ENCODE measurements around the gene AXIN2.
"Not testable (repeated sequence)": the region's sequence is repeated elsewhere in the genome, so short reads cannot be mapped to it uniquely, and the experiment has no call there.

The AXIN2 gene

DNA sequence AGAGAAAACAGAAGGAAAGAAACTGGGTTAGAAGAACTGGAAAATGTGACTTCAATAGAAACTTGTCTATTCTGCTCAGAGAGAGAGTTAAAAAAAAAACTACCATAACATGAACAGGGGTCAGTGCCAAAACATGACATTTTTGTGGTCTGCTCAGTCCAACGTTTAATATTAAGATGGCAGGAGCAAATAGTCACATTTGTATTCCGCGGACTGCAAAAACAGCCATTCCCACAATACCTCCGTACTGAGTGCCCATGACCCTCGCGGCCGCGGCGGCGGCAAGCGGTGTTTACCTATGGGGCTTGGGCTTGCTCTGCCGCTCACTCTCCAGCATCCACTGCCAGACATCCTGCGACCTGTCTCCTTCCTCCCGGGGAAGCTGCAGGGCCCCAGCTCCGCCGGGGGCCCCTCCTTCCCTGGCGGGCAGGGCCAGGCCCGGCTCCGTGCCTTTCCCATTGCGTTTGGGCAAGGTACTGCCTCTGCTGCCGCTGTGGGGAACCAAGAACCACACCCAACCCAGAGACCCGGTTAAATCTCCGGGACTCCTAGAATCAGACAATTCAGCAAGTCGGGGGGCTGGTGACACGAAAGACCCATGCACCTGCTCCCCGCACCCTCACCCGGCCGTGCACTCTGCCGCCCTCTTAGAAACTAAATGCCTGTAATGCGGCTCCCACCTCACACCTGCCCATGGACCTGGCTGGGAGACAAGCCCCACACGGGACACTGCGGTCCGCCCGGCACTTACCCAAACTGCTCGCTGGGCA lies 24.7 kb downstream of the AXIN2 start:
- no peak for DNase-seq

DNA sequence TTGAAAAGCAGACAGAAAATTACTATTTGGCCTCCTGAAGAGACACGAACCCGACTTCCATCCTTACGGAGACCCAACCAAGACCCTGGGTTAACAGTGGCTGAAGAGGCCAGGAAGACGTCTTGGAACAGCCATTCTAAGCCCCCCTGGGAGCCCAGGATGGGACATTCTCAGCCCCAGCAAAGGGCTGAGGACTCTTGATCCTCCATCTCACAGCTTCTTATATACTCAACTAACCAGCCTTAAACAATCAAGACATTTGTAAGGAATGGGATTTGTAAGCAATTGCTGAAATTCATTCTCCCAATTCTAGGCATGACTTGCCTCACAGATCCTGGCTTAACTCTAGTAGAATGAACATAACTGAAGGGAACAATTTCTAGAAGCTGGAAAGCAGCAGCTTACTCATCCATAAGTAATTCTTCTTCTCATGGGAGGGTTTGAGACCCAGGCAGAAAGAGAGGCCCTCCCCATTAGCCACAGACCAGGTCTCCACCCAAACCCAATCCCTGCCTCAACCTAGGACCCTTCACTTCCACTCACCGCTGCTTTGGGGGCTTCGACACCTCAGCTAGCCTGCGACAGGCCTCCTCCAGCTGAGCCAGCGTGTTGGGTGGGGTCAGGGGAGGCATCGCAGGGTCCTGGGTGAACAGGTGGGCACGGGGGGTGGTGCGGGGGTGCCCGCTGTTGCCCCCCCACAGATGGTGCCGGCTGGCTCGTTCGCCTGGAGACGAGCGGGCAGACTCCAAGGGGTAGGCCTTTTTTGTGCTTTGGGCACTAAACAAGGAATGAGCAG lies 25.5 kb downstream of the AXIN2 start:
- DNase-seq, result no peak

DNA sequence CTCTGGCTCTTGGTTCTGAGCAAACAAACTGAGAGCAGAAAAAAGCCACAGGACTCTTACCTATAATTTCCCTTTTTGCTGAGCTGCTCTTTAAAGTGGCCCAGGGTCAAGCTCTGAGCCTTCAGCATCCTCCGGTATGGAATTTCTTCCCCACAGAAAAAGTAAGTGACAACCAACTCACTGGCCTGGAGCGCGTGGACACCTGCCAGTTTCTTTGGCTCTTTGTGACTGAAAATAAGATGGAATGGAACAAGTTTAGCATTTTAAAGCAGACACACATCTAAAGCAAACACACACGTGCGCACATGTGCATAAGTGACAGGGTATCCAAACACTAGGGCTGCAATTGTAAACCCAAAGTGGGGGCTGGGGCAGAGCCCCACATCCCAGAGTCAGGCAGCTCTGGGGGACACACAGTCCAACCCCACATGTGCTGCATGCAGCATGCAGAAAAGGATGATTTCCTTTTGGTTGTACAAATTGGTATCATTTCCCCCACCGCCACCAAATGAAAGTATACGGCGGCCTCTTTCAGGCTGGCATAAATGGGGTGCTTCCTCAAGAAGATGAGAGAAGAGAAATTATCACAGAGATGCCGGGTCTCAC lies 27.5 kb downstream of the AXIN2 start:
- no peak for DNase-seq

DNA sequence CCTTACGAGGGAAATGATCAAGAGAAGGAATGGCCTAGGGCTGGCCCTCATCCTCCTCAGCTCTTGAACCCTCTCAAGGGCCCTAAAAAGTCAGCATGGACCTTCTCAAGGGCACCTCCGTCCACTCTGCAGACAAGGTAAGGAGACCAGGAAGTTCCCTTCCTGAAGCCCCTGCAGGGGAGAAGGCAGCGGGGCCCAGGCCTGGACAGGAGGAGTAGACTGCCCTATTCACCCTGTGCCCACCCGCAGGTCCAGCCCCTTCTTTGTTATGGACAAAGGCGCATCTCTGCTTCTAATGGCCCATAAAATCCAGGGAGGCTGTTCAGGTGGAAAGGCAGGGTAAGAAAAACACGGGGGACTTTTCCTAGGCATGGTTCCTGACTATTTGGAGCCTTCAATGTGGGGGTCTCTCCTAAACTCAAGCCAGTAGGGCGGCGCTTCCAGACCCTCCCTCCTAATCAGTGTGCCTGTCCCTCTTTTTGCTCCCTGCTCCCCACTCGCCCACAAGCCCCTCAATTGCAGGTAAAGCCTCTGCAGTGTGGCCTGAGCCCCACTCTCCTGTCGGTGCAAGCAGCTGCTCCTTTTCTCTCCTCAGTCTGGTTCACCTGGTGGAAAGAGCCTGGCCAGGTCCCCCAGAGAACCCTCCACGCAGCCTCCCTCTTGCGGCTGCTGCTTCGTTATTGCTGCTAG lies 28.2 kb downstream of the AXIN2 start:
- no peak for DNase-seq

DNA sequence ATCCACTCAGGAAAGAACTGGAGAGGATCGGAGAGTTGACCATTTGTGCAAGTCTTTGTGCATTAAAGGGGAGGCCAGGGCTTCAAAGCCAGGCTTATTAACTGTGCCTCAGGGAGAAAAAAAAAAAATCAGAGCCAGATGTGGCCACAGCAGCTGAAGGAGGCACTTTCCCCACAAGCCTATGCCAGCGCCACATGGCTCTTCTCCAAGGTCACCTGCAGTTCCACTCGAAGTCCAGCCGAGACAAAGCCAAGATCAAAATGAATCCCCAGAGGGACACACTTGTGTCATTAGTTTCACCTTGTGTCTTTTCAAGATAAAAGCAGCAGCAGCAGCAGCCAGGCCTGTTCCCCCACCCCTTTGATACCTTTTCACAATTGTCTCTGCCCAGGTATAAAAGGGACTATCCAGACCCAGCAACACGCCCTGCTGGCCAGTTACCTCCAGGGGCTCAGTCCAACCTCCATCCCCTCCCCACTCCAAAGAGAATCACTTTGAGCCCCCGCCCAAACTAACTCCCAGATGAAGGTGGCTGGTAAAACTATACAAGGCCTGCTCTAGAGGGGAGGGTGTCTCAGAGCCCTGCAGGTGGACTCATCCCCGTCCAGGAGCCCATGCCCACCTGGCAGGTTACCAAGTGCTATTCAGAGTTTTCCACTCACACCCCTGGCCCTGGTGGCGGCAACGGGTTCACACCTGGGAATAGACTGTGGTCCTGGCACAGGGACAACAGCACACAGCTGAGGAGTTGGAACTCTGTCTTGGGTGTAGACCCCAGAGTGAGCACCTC lies 29.2 kb downstream of the AXIN2 start:
- no peak for DNase-seq

DNA sequence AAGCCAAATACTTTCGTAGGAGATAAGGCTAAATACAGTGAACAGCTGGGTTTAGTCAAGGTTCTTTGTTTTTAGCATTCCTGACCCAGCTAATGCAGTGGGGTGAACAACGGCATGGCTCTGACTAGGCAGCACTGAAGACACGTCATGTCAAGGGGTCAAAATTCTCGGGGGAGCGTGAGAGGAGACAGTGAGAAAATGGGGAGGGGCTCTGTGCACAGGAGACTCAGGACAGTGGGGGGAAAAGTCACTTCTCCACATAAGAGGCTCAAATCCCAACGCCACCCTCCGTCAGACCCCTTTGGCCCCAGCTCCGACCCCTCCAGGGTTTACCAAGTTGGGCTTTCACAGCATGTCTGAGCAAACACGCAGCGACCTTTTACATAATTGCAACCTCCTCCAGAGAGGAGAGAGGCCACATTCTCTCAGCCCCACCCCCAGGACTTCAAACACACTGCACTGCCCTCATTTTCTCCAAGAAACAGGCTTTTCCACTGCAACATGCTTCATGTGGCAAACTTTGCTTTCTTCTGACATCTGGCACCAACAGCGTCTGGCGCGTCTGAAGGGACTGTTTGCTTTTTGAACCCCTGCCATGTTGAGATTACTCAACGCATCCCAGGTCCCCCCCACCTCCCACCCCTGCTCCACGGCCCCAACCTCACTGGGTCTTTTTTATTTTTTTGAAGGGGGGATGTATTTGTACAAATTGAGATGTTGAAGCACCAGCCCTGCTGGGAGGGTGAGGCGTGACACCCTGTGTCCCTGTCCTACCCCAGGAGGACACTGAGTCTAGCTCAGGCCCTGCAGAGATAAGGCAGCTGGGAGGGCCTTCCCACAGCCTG lies 30.0 kb downstream of the AXIN2 start:
- no peak for DNase-seq

DNA sequence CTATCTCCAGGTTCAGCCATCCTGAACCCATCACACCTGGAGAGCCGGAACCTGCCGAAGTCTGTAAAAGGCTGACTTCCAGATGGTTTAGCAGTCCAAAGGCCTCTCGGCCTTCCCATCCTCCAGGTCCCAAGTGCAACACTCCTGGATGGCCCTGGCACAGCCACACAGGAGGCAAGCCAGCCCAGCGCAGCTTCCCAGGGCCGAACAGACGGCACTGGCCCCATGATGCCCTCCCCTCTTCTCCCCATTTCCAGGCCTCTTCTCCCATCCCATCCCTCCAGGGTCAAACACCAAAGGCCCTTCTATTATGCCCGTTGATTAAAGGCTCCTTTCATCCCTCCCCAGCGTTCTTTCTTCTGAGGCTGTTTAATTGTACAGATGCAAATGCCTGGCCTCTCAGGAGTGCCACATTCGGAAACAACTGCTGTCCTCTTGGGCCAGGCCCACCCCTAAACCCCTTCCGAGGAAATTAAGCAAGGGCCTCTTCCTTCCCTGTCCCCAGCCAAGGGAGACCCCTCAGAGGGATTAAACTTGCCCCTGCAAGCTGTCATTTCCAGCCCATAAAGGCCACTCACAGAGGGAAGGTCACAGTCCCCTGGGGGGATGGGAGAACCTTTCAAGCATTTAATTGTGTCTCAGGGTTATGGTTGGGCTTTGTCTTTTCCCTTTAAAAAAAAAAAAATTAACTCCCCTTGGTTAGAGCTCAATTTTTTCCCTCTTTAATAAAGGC lies 30.8 kb downstream of the AXIN2 start:
- DNase-seq, result no peak

DNA sequence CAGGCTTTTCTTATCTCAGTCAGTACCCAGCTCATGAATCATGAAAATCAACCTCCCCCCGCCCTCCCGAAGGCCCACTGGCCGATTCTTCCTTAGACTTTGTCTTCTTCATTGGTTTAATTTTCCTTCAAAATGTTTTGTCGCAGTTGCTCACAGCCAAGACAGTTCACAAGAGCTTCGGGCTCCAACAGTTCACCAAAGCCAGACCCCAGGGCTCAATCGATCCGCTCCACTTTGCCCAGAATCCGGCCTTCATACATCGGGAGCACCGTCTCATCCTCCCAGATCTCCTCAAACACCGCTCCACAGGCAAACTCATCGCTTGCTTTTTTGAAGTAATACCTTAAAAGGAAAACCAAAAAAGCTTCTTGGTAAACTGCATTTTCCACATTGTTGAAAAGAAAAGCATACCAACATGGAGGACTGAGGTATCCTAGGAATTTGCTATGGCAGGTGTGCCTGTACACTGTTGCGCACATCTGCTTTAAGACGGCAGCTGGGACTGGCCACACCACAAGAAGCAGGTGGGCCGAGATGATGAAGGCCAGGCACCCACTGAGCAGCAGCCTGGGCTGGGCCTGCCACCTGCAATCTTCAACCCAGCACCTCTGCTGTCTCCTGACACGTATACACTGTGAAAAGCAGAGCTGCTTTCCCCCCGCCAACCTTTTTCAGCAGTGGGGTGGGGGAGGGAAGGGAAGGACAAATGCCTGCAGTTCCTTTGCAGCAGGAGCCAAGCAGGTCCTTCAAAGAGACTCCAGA lies 31.5 kb downstream of the AXIN2 start:
- DNase-seq, result no peak

DNA sequence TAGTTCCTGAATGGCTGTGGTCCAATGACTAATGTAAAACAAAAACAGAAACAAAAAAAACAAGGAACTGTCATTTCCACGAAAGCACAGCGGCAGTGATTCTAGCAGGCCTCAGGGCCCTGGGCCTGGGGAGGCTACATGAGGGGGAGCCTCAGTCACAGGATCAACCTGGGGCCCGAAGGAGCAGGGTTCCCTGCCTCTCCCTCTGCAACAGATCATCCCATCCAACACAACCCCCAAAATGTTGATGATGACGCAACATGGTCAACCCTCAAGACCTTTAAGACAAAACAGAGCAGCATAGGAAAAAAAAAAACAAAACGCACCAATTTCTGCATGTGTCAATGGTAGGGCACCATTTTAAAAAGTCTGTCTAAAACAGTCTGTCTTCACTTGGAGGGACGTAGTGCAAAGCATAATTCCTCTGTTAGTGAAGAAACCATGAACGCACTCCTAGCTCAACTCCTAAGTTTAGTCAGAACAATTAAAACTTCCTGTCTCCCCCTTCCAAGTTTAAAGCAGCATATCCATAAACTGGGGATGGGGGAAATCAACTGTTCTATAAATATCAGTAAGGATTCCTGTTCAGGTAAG lies 32.3 kb downstream of the AXIN2 start:
- DNase-seq, result no peak

DNA sequence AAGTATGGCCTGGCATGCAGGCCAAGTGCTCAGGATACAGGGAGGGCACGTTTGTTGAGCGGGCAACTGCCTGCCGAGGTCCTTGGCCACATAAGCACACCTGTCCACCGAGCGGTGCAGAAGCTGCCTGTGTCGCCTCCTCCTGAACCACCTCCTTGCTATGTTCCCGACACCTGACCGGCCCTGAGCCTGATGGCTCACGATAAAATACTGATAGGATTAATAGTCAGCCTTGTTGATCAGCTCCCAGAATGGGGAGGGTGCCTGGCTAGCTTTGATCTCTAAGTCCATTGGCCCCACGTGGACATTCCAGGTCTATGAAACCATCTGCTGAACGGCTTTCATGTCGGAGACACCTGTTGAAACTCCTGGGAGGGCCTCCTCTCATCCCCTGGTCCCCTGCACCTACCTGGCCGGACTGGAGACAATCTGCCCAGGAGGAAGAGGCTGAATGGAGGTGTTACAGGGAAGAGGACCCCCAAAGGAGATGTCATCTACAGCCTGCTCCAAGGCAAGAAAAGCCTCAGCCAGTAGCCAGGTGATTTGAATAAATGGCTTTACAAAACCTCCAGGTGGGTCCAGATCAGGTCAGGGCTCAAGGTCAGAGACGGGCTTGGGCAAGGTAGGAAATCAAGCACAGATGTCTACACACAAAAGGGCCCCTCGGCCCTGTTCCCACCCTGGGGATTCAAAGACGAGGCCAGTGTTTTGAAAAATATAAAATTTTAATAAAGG lies 33.4 kb downstream of the AXIN2 start:
- no peak for DNase-seq

DNA sequence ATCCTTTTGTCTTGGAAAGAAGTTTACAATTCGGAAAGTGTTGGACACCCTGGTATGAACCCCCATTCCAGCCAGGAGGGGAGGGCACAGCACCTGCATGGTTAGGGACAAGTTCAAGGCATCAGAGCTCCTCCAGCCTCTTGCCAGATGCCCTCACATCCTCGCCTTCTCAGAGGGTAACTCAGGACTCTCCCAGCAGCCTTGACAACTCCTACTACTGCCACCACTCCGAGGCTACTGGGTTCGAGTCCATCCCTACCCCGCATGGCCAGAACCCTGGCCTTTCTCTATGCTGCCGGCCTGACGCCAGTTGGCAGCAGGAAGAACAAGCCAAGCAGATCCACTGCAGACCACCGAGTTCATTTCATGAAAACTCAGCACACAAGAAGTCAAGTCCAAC lies 34.1 kb downstream of the AXIN2 start:
- no peak for DNase-seq

DNA sequence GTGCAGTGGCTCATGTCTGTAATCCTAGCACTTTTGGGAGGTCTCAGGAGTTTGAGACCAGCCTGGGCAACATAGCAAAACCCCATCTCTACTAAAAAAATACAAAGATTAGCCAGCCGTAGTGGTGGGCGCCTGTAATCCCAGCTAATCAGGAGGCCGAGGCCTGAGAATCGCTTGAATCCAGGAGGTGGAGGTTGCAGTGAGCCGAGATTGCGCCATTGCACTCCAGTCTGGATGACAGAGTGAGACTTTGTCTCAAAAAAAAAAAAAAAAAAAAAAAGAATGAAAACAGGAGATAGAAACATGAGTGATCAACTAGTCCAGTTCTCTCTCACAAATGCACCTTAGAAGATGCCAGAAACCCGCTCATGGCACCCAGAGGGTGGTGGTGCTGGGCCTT lies 34.6 kb downstream of the AXIN2 start:
- not testable (repeated sequence) for DNase-seq

DNA sequence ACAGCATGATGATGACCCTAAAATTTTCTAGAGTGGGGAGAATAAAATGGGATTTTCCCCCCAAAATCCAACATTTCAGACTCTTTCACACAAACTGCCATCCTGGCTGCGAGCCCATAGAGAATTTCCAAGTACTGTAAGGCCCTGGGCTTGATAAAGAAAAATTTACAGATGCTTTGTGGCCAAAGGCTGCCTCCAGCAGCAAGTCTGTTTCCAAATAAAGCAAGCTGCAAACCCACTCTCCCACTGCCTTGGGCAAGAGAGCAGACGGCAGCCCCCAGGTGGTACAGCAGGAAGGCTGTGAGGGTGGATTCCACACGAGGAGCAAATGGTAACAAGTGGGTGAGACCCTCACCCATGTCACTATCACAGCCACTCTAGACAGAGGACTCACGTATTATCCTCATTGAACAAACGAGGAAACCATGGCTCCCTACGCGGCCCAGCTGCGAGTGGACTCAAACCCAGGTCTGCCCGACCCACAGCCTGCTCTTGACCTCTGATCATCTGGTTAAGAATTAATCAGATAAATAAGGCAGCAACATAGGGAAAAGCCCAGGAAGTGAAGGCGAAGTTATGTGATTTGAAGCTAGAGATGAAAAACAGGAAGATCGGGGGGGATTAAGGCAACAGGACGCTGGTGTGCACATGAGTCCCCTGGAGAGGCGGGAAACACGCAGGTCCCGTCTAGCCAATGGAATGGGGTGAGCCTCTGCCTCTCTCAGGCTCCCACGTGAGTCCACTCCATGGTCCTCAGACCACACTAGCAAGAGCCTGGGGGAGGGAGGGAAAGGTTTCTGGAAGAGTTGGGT lies 37.4 kb downstream of the AXIN2 start:
- peak in 1 of 2 donors; percentile 37 for DNase-seq

DNA sequence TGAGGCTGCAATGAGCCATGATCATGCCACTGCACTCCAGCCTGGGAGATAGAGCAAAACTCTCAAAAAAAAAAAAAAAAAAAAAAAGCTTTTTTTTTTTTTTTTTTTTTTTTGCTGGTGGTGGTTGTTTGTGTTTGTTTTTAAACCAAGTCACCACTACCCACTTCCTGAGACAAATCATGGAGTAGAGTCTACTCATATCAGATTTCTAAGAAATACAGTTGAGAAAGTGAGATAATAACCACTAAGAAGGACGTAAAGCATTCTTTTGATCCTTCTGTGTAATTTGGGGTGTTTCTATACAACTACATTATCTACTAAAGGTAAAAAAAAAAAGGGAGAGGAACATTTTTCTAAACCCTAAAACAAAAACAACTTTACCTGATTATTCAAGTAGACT lies 38.0 kb downstream of the AXIN2 start:
- peak in 1 of 2 donors; percentile 87 for DNase-seq

DNA sequence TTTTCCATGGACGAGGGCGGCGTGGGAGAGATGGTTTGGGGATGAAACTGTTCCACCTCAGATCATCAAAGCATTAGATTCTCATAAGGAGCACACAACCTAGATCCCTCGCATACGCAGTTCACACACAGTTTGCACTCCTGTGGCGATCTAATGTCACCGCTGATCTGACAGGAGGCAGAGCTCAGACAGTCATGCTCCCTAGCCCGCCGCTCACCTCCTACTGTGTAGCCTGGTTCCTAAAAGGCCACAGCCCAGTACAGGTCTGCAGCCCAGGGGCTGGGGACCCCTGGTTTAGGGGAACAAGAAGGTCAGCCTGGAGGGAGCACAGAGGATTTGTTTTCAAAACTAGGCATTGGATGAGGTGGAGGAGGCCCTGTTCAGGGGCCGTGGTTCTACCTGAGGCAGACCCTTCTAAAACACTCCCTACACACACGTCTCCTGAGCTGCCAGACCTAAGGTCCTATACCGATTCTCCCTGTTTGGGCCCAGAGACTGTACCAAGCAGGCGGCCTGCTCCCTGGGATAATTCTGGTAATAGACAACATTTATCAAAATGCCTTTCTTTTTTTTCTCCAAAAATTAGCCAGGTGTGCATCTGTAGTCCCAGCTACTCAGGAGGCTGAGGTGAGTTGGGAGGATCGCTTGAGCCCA lies 38.6 kb downstream of the AXIN2 start:
- DNase-seq, result no peak

DNA sequence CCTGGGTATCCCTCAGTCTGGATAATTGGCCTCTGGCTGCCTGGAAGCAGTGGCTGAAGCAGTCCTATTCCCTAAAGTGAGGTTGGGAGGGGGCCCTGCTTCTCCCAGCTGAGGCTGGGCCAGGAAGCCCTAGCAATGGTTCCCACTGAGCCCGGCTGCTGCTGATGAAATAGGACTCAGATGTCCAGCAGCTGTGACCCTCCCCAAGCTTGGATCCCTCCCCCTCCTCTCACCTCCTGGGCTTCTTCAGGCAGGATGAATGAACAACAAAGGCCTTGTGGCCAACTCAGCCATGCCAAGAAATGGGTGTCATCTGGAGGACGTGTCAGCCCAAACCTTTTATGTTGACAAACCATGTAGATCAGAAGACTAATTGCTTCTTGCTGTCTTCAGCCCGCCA lies 42.0 kb downstream of the AXIN2 start:
- DNase-seq, result no peak

DNA sequence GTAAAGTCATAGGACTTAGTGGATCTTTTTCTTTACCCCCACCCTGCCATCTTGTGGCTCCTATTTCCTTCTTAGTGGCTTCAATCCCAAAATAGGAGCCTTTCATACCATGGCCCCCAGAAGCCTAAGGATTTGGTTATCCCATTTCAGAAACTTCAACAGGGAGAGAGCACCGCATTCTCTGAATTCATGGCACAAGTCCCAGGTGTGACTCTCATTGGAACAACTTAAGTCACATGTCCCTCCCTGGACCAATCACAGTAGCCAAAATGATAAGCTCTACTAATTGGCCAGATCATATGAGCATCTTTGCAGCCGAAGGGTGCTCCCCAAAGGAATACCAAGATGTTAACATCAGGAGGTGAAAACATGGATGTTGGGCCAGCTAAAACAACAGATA lies 43.2 kb downstream of the AXIN2 start:
- no peak for DNase-seq
